Activated naive CD8-positive, alpha-beta T cell (primary cell): ENCODE results near the gene UVRAG.
A peak's percentile ranks its signal among the peaks of the same experiment; 100 is the strongest.

Experiments used
- H3K27ac Mint-ChIP-seq: one replicate; pipeline ENCODE4 v1.8.0; 2021; ENCODE audit warnings: mixed read lengths
- H3K27me3 Mint-ChIP-seq: one replicate; pipeline ENCODE4 v1.8.0; 2021; ENCODE audit warnings: mixed read lengths
- H3K36me3 Mint-ChIP-seq: one replicate; pipeline ENCODE4 v1.8.0; 2021; ENCODE audit warnings: mixed read lengths
- H3K4me1 Mint-ChIP-seq: one replicate; pipeline ENCODE4 v1.8.0; 2021; ENCODE audit warnings: low read depth, mixed read lengths
- H3K4me3 Mint-ChIP-seq: one replicate; pipeline ENCODE4 v1.8.0; 2021; ENCODE audit warnings: mild to moderate bottlenecking, mixed read lengths
- H3K9me3 Mint-ChIP-seq: one replicate; pipeline ENCODE4 v1.8.0; 2021; ENCODE audit warnings: low read depth, mixed read lengths

The UVRAG gene

GRCh38 chr11:76141901-76142588, 327.0 kb downstream of the UVRAG start:
- no peak overlapping the region for H3K27ac Mint-ChIP-seq
- H3K36me3 Mint-ChIP-seq: peaks cover 8% of the 10 kb centered on the region
- no peak overlapping the region for H3K4me3 Mint-ChIP-seq
- no peaks in the 10 kb centered on the region for H3K9me3 Mint-ChIP-seq
- H3K27me3 Mint-ChIP-seq: no peaks in the 10 kb centered on the region
- H3K4me1 Mint-ChIP-seq: no peaks in the 10 kb centered on the region

- H3K27me3 Mint-ChIP-seq: no peaks in the 10 kb centered on the region
- H3K4me1 Mint-ChIP-seq: no peaks in the 10 kb centered on the region
- no peaks in the 10 kb centered on the region for H3K9me3 Mint-ChIP-seq
- H3K4me3 Mint-ChIP-seq: no peak overlapping the region
- H3K27ac Mint-ChIP-seq: no peak overlapping the region
- H3K36me3 Mint-ChIP-seq: peaks cover 8% of the 10 kb centered on the region
These were observed 328.3 kb downstream of the UVRAG start for GRCh38 chr11:76143274-76143673.

GRCh38 chr11:76147106-76147740, 332.2 kb downstream of the UVRAG start:
- Mint-ChIP-seq H3K27ac (no peak overlapping the region), H3K4me3 (no peak overlapping the region), H3K27me3 (peaks cover 4% of the 10 kb centered on the region), H3K36me3 (peaks cover 3% of the 10 kb centered on the region), H3K4me1 (peaks cover 9% of the 10 kb centered on the region), H3K9me3 (no peaks in the 10 kb centered on the region)

- Mint-ChIP-seq H3K27ac (no peak overlapping the region), H3K27me3 (peaks cover 4% of the 10 kb centered on the region), H3K36me3 (no peaks in the 10 kb centered on the region), H3K4me1 (peaks cover 18% of the 10 kb centered on the region), H3K9me3 (no peaks in the 10 kb centered on the region), H3K4me3 (no peak overlapping the region)
These were observed 333.2 kb downstream of the UVRAG start for GRCh38 chr11:76148231-76148630.

GRCh38 chr11:76148941-76149613, 334.1 kb downstream of the UVRAG start:
- H3K27ac Mint-ChIP-seq: no peak overlapping the region
- peaks cover 22% of the 10 kb centered on the region for H3K4me1 Mint-ChIP-seq
- no peak overlapping the region for H3K4me3 Mint-ChIP-seq
- H3K36me3 Mint-ChIP-seq: no peaks in the 10 kb centered on the region
- no peaks in the 10 kb centered on the region for H3K9me3 Mint-ChIP-seq
- peaks cover 4% of the 10 kb centered on the region for H3K27me3 Mint-ChIP-seq

- Mint-ChIP-seq H3K4me3 (no peak overlapping the region), H3K9me3 (no peaks in the 10 kb centered on the region), H3K27me3 (peaks cover 4% of the 10 kb centered on the region), H3K4me1 (peaks cover 22% of the 10 kb centered on the region), H3K36me3 (no peaks in the 10 kb centered on the region), H3K27ac (no peak overlapping the region)
These were observed 334.7 kb downstream of the UVRAG start for GRCh38 chr11:76149713-76150112.

GRCh38 chr11:76150141-76150540, 335.1 kb downstream of the UVRAG start:
- H3K4me3 Mint-ChIP-seq: no peak overlapping the region
- peaks cover 22% of the 10 kb centered on the region for H3K4me1 Mint-ChIP-seq

GRCh38 chr11:76151556-76152085, 336.6 kb downstream of the UVRAG start:
- H3K4me1 Mint-ChIP-seq: peaks cover 22% of the 10 kb centered on the region
- H3K4me3 Mint-ChIP-seq: peak overlapping the region; percentile 83
- no peaks in the 10 kb centered on the region for H3K36me3 Mint-ChIP-seq
- H3K27me3 Mint-ChIP-seq: peaks cover 4% of the 10 kb centered on the region
- no peaks in the 10 kb centered on the region for H3K9me3 Mint-ChIP-seq
- no peak overlapping the region for H3K27ac Mint-ChIP-seq

More at GRCh38 chr11:76150141-76150540, 335.1 kb downstream of the UVRAG start:
- Mint-ChIP-seq H3K9me3 (no peaks in the 10 kb centered on the region), H3K27ac (no peak overlapping the region), H3K27me3 (peaks cover 4% of the 10 kb centered on the region), H3K36me3 (no peaks in the 10 kb centered on the region)

- Mint-ChIP-seq H3K36me3 (no peaks in the 10 kb centered on the region), H3K4me3 (peak overlapping the region; percentile 83), H3K27me3 (peaks cover 4% of the 10 kb centered on the region), H3K27ac (no peak overlapping the region), H3K9me3 (no peaks in the 10 kb centered on the region), H3K4me1 (peaks cover 22% of the 10 kb centered on the region)
These were observed 337.2 kb downstream of the UVRAG start for GRCh38 chr11:76152086-76152681.

GRCh38 chr11:76152741-76153570, 337.9 kb downstream of the UVRAG start:
- Mint-ChIP-seq H3K4me1 (peaks cover 22% of the 10 kb centered on the region), H3K27ac (peak overlapping the region; percentile 6), H3K9me3 (no peaks in the 10 kb centered on the region), H3K27me3 (peaks cover 4% of the 10 kb centered on the region), H3K36me3 (no peaks in the 10 kb centered on the region), H3K4me3 (peak overlapping the region; percentile 83)

GRCh38 chr11:76153571-76153923, 338.5 kb downstream of the UVRAG start:
- peaks cover 4% of the 10 kb centered on the region for H3K27me3 Mint-ChIP-seq
- H3K4me1 Mint-ChIP-seq: peaks cover 22% of the 10 kb centered on the region
- no peaks in the 10 kb centered on the region for H3K9me3 Mint-ChIP-seq
- H3K27ac Mint-ChIP-seq: no peak overlapping the region
- H3K4me3 Mint-ChIP-seq: peak overlapping the region; percentile 83
- H3K36me3 Mint-ChIP-seq: no peaks in the 10 kb centered on the region

GRCh38 chr11:76155500-76156227, 340.7 kb downstream of the UVRAG start:
- peaks cover 22% of the 10 kb centered on the region for H3K4me1 Mint-ChIP-seq
- no peaks in the 10 kb centered on the region for H3K36me3 Mint-ChIP-seq
- H3K9me3 Mint-ChIP-seq: no peaks in the 10 kb centered on the region
- no peak overlapping the region for H3K27ac Mint-ChIP-seq
- H3K27me3 Mint-ChIP-seq: peaks cover 4% of the 10 kb centered on the region
- no peak overlapping the region for H3K4me3 Mint-ChIP-seq

GRCh38 chr11:76156971-76157427, 342.0 kb downstream of the UVRAG start:
- H3K36me3 Mint-ChIP-seq: no peaks in the 10 kb centered on the region
- no peaks in the 10 kb centered on the region for H3K9me3 Mint-ChIP-seq
- peaks cover 15% of the 10 kb centered on the region for H3K4me1 Mint-ChIP-seq
- no peak overlapping the region for H3K27ac Mint-ChIP-seq
- peaks cover 2% of the 10 kb centered on the region for H3K27me3 Mint-ChIP-seq
- H3K4me3 Mint-ChIP-seq: no peak overlapping the region

- no peaks in the 10 kb centered on the region for H3K36me3 Mint-ChIP-seq
- peaks cover 7% of the 10 kb centered on the region for H3K4me1 Mint-ChIP-seq
- no peak overlapping the region for H3K4me3 Mint-ChIP-seq
- no peaks in the 10 kb centered on the region for H3K9me3 Mint-ChIP-seq
- no peak overlapping the region for H3K27ac Mint-ChIP-seq
- H3K27me3 Mint-ChIP-seq: no peaks in the 10 kb centered on the region
These were observed 342.9 kb downstream of the UVRAG start for GRCh38 chr11:76157891-76158290.
